Neural progenitor cell (in vitro differentiated cells): ENCODE results near the gene MYO1F. TPM values are rescaled to one million over a fixed set of nuclear protein-coding genes. Genes with fewer than 3 reads are reported as not detected.
A peak's percentile ranks its signal among the peaks of the same experiment; 100 is the strongest.
"Not testable (repeated sequence)": the region's sequence is repeated elsewhere in the genome, so short reads cannot be mapped to it uniquely, and the experiment has no call there.

ENCODE experiments used
- DNase-seq: peaks from one replicate; pipeline ENCODE4 v3.0.0-alpha.2; 2016; ENCODE audit warnings: low spot score
- H2AFZ ChIP-seq: fragments of 200-600 bp; sonication (generic); replicated peaks from 2 replicates; pipeline ENCODE4 v1.6.1; 2016; ENCODE audit warnings: antibody characterized with exemption
- H3F3A ChIP-seq: fragments of 200-600 bp; sonication (generic); 2 replicates; pipeline ENCODE4 v1.6.1; 2016; ENCODE audit warnings: antibody characterized with exemption, low read depth
- H3K27ac ChIP-seq: fragments of 200-600 bp; sonication (generic); 2 replicates; pipeline ENCODE4 v1.5.1; 2016; ENCODE audit warnings: mild to moderate bottlenecking
- H3K27me3 ChIP-seq: fragments of 200-600 bp; sonication (generic); 2 replicates; pipeline ENCODE4 v1.6.1; 2016; ENCODE audit warnings: mild to moderate bottlenecking, moderate library complexity
- H3K36me3 ChIP-seq: fragments of 200-600 bp; sonication (generic); 2 replicates; pipeline ENCODE4 v1.5.1; 2016
- H3K4me1 ChIP-seq: fragments of 200-600 bp; sonication (generic); 2 replicates; pipeline ENCODE4 v1.6.1; 2016; ENCODE audit warnings: mixed run types
- H3K4me2 ChIP-seq: fragments of 200-600 bp; sonication (generic); 2 replicates; pipeline ENCODE4 v1.6.1; 2016
- H3K4me3 ChIP-seq: fragments of 200-600 bp; sonication (generic); 2 replicates; pipeline ENCODE4 v1.5.1; 2016
- H3K79me2 ChIP-seq: fragments of 200-600 bp; sonication (generic); 2 replicates; pipeline ENCODE4 v1.6.1; 2016; ENCODE audit warnings: low read depth
- H3K9ac ChIP-seq: fragments of 200-600 bp; sonication (generic); 2 replicates; pipeline ENCODE4 v1.6.1; 2016
- H3K9me3 ChIP-seq: fragments of 200-600 bp; sonication (generic); 2 replicates; pipeline ENCODE4 v1.5.1; 2016; ENCODE audit warnings: low read depth
- H4K20me1 ChIP-seq: fragments of 200-600 bp; sonication (generic); 2 replicates; pipeline ENCODE4 v1.6.1; 2016; ENCODE audit warnings: low read depth
- H3K27ac Mint-ChIP-seq: 3 replicates; pipeline ENCODE4 v1.8.0; 2021; ENCODE audit warnings: mixed read lengths
- H3K27me3 Mint-ChIP-seq: 2 replicates; pipeline ENCODE4 v1.8.0; 2022; ENCODE audit warnings: low read depth, mild to moderate bottlenecking, inconsistent platforms, moderate library complexity, mixed read lengths; ENCODE audit not compliant: insufficient read depth
- H3K36me3 Mint-ChIP-seq: 3 replicates; pipeline ENCODE4 v1.8.0; 2021; ENCODE audit warnings: mixed read lengths
- H3K4me1 Mint-ChIP-seq: 3 replicates; pipeline ENCODE4 v1.8.0; 2021; ENCODE audit warnings: mixed read lengths
- H3K4me3 Mint-ChIP-seq: 3 replicates; pipeline ENCODE4 v1.8.0; 2021; ENCODE audit warnings: mild to moderate bottlenecking, moderate library complexity, mixed read lengths
- H3K9me3 Mint-ChIP-seq: 3 replicates; pipeline ENCODE4 v1.8.0; 2020; ENCODE audit warnings: mixed read lengths
- EZH2 ChIP-seq: fragments of 200-600 bp; sonication (generic); IDR thresholded peaks from 2 replicates; pipeline ENCODE4 v1.6.1; 2017; ENCODE audit warnings: antibody characterized with exemption, mild to moderate bottlenecking, moderate library complexity
- EZH2phosphoT487 ChIP-seq: fragments of 200-600 bp; sonication (generic); IDR thresholded peaks from 2 replicates; pipeline ENCODE4 v1.6.1; 2017; ENCODE audit warnings: antibody characterized with exemption
- total RNA-seq: library from RNA; depleted of rRNA; stranded (reverse); fragments of >200 nt; gene quantifications from 2 replicates; pipeline ENCODE4 v1.2.3, GENCODE V29; 2015; ENCODE audit warnings: low replicate concordance
- TF ChIP-seq, protein P1 (sequence below): fragments of 200-600 bp; sonication (generic); IDR thresholded peaks from 2 replicates; pipeline ENCODE4 v1.5.1; 2017; ENCODE audit warnings: antibody characterized with exemption, mild to moderate bottlenecking

Gene MYO1F
- total RNA-seq, 1 donor from 2014 or later: 0.15 TPM

DNA sequence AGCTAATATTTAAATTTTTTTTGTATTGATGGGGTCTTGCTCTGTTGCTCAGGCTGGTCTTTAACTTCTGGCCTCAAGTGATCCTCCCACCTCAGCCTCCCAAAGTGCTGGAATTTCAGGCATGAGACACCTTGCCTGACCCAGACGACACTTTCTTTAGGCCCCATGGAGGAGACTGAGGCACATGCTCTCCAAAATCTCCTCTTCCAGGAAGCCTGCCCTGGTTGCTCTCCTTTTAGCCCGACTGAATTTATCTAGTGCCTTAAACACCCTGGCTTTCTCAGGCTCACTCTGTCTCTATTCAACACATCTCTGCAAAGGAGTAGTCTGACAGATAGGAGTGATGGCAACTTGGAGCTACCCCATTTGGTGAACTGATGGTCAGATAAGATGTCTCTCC, 18.9 kb downstream of the MYO1F start:
- Mint-ChIP-seq H3K4me1 (peaks cover 9% of the 10 kb centered on the region), H3K27ac (no peak overlapping the region), H3K36me3 (no peaks in the 10 kb centered on the region), H3K9me3 (no peaks in the 10 kb centered on the region), H3K27me3 (peaks cover 5% of the 10 kb centered on the region), H3K4me3 (no peak overlapping the region)
- no peaks in the 10 kb centered on the region for H3F3A ChIP-seq
- H3K27me3 ChIP-seq: no peaks in the 10 kb centered on the region
- H4K20me1 ChIP-seq: no peaks in the 10 kb centered on the region
- no peaks in the 10 kb centered on the region for H3K4me1 ChIP-seq
- H3K4me3 ChIP-seq: no peak overlapping the region
- H3K9me3 ChIP-seq: no peaks in the 10 kb centered on the region
- H3K4me2 ChIP-seq: no peak overlapping the region
- no peaks in the 10 kb centered on the region for H3K79me2 ChIP-seq
- no peak overlapping the region for H3K27ac ChIP-seq
- no peaks in the 10 kb centered on the region for H3K36me3 ChIP-seq
- no peak overlapping the region for H3K9ac ChIP-seq
- no peak for DNase-seq
- TF ChIP-seq EZH2phosphoT487 (no peak), EZH2 (no peak)
- TF ChIP-seq, protein P1, sequence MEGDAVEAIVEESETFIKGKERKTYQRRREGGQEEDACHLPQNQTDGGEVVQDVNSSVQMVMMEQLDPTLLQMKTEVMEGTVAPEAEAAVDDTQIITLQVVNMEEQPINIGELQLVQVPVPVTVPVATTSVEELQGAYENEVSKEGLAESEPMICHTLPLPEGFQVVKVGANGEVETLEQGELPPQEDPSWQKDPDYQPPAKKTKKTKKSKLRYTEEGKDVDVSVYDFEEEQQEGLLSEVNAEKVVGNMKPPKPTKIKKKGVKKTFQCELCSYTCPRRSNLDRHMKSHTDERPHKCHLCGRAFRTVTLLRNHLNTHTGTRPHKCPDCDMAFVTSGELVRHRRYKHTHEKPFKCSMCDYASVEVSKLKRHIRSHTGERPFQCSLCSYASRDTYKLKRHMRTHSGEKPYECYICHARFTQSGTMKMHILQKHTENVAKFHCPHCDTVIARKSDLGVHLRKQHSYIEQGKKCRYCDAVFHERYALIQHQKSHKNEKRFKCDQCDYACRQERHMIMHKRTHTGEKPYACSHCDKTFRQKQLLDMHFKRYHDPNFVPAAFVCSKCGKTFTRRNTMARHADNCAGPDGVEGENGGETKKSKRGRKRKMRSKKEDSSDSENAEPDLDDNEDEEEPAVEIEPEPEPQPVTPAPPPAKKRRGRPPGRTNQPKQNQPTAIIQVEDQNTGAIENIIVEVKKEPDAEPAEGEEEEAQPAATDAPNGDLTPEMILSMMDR: no peak
- no peak overlapping the region for H2AFZ ChIP-seq

DNA sequence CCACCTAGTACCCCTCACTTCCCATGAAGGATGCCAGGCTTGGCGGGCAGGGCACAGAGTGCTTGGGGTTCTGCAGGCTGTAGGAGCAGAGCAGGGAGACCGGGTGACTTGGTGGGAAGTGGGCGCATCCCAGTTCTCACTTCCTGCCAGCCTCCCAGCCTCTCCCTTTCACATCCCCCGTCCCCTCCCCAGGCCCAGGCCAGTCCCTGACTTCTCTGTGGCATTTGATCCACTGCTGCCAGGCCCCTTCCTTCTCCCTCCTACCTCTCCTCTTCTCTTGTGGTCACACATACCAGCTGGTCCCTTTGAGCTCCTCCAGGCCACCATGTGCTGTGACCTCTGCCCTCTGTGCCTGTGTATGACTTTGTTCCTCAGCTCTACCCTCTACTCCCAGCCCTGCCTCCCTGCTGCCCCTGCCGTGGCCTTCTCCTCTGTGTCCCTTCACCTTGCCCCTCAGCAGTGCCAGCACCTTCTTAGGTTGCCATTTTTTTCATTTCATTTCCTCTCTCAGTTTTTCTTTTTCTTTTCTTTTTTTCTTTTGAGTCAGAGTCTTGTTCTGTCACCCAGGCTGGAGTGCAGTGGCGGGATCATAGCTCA, 19.5 kb downstream of the MYO1F start:
- peaks cover 11% of the 10 kb centered on the region for H3K4me1 Mint-ChIP-seq
- peaks cover 5% of the 10 kb centered on the region for H3K27me3 Mint-ChIP-seq
- no peak for DNase-seq
- no peaks in the 10 kb centered on the region for H3K36me3 Mint-ChIP-seq
- Histone ChIP-seq H3K27me3 (no peaks in the 10 kb centered on the region), H3K9ac (no peak overlapping the region), H3F3A (no peaks in the 10 kb centered on the region), H3K4me1 (no peaks in the 10 kb centered on the region), H4K20me1 (no peaks in the 10 kb centered on the region), H3K36me3 (no peaks in the 10 kb centered on the region), H3K4me2 (no peak overlapping the region), H3K27ac (no peak overlapping the region), H2AFZ (no peak overlapping the region), H3K9me3 (no peaks in the 10 kb centered on the region), H3K4me3 (no peak overlapping the region), H3K79me2 (no peaks in the 10 kb centered on the region)
- H3K4me3 Mint-ChIP-seq: peak overlapping the region; percentile 53
- no peaks in the 10 kb centered on the region for H3K9me3 Mint-ChIP-seq
- H3K27ac Mint-ChIP-seq: peak overlapping the region; percentile 92
- TF ChIP-seq, protein P1: no peak
- TF ChIP-seq EZH2: no peak
- TF ChIP-seq EZH2phosphoT487: no peak

DNA sequence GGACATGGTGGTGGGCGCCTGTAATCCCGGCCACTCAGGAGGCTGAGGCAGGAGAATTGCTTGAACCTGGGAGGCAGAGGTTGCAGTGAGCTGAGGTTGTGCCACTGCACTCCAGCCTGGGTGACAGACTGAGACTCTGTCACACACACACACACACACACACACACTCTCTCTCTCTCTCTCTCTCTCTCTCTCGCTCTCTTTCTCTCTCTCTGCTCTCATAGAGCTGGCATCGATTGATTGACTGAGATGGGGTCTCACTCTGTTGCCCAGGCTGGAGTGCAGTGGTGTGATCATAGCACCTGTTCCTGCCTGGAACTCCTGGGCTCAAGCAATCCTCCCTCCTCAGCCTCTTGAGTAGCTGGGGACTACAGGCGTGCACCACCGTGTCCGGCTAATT, 23.5 kb downstream of the MYO1F start:
- H3K36me3 Mint-ChIP-seq, H4K20me1 ChIP-seq, H3K79me2 ChIP-seq, DNase-seq, H3K36me3 ChIP-seq, H3K4me1 ChIP-seq, H3K4me2 ChIP-seq, H3K9me3 Mint-ChIP-seq, H3K9me3 ChIP-seq, H3K27ac Mint-ChIP-seq, H2AFZ ChIP-seq, H3K27ac ChIP-seq, H3K27me3 Mint-ChIP-seq, H3K9ac ChIP-seq, H3K27me3 ChIP-seq, H3K4me3 ChIP-seq, H3F3A ChIP-seq, H3K4me3 Mint-ChIP-seq: not testable (repeated sequence)
- peaks cover 15% of the 10 kb centered on the region for H3K4me1 Mint-ChIP-seq

DNA sequence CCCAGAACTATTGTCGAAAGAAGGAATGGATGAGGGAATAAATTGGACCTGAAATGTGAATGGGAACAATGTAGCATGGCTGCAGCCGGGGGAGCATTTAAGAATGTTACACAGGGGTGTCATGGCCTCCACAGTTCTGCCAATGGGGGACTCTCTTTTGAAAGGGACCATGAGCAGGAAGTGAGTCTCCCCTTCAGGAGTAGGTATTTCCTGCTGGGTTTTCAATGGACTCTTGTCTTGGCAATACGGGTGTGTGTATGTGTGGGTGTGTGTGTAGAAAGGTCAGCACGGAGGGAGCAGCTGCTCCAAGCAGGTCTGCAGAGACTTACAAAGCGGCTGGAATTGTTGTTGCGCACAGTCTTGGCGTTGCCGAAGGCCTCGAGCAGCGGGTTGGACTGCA, 24.4 kb downstream of the MYO1F start:
- Histone ChIP-seq H3K4me3 (no peak overlapping the region), H3K4me2 (no peak overlapping the region), H3K9me3 (no peaks in the 10 kb centered on the region), H3K4me1 (no peaks in the 10 kb centered on the region), H2AFZ (peak overlapping the region; percentile 34), H4K20me1 (no peaks in the 10 kb centered on the region), H3K9ac (no peak overlapping the region), H3F3A (no peaks in the 10 kb centered on the region), H3K27ac (no peak overlapping the region), H3K27me3 (no peaks in the 10 kb centered on the region), H3K79me2 (no peaks in the 10 kb centered on the region), H3K36me3 (no peaks in the 10 kb centered on the region)
- no peaks in the 10 kb centered on the region for H3K36me3 Mint-ChIP-seq
- H3K9me3 Mint-ChIP-seq: no peaks in the 10 kb centered on the region
- peaks cover 8% of the 10 kb centered on the region for H3K4me1 Mint-ChIP-seq
- no peak for TF ChIP-seq EZH2
- TF ChIP-seq EZH2phosphoT487: no peak
- TF ChIP-seq, protein P1: no peak
- peaks cover 3% of the 10 kb centered on the region for H3K27me3 Mint-ChIP-seq
- H3K4me3 Mint-ChIP-seq: peak overlapping the region; percentile 22
- peak overlapping the region; percentile 50 for H3K27ac Mint-ChIP-seq
- peak; percentile 57 for DNase-seq
